Activated CD8-positive, alpha-beta memory T cell treated with anti-CD3 and anti-CD28 coated beads, Interleukin-2, amount 50 U/mL, for 1 hour (primary cell): ENCODE data around the gene HECW1.
"Not testable (repeated sequence)": the region's sequence is repeated elsewhere in the genome, so short reads cannot be mapped to it uniquely, and the experiment has no call there.

Experiments
- DNase-seq: peaks from one replicate; pipeline ENCODE4 v3.0.0-alpha.2; 2020; ENCODE audit errors: extremely low read depth

HECW1 gene

GRCh38 chr7:43467846-43468245, 355.4 kb downstream of the HECW1 start:
- DNase-seq = no peak

DNA sequence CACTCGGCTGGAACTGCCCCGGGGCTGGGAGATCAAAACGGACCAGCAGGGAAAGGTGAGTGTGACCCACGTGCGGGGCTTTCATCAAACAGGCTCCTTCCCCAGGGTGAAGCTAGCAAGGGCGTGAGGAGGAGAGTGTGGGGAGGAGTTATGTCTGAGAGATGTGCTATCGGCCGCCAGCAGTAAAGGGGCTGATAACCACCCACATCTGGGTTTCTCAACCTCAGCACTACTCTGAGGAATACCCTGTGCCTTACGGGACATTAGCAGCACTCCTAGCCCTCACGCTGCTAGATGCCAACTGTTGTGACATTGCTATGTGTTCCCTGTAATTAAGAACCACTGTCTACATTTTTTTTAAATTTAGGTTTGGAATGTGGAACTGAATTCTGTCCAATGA, 356.6 kb downstream of the HECW1 start:
- DNase-seq = no peak

- DNase-seq = no peak
Observed at GRCh38 chr7:43470110-43470509, 357.7 kb downstream of the HECW1 start.

- DNase-seq = no peak
Observed at GRCh38 chr7:43475983-43476382, 363.5 kb downstream of the HECW1 start.

DNA sequence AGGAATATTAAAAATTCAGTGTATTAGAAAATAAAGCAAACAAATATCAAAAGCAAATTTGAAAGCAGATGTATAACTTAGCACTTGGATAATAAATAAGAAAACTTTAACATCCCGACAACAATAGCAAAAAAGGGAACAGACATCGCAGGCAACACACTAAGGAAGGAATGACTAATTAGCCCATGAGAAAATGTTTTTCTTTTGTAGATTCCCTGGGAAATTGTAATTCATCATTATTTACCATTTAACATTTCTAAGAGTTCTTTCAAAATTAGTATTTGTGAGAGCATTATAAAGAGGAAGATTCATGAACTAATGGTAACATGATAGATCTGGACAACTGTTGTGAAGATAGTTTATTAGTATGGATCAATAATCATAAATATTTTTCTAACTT, 364.4 kb downstream of the HECW1 start:
- no peak for DNase-seq

- DNase-seq = no peak
Observed at GRCh38 chr7:43479042-43479441, 366.6 kb downstream of the HECW1 start.

DNA sequence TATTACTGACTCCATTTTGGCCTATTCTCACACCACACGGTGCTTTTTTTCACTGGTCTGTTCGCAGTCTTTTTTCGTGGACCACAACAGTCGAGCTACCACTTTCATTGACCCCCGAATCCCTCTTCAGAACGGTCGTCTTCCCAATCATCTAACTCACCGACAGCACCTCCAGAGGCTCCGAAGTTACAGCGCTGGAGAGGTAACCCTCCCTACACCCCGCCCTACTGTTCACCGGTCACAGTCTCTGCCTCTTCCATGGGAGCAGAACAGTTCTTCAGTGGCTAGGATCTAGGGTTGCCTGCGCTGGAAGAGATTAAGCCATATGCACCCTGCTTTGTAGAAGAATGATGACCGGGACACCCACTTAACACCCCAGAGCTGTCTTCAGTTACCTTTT, 367.1 kb downstream of the HECW1 start:
- DNase-seq = no peak

GRCh38 chr7:43480581-43480980, 368.1 kb downstream of the HECW1 start:
- no peak for DNase-seq

DNA sequence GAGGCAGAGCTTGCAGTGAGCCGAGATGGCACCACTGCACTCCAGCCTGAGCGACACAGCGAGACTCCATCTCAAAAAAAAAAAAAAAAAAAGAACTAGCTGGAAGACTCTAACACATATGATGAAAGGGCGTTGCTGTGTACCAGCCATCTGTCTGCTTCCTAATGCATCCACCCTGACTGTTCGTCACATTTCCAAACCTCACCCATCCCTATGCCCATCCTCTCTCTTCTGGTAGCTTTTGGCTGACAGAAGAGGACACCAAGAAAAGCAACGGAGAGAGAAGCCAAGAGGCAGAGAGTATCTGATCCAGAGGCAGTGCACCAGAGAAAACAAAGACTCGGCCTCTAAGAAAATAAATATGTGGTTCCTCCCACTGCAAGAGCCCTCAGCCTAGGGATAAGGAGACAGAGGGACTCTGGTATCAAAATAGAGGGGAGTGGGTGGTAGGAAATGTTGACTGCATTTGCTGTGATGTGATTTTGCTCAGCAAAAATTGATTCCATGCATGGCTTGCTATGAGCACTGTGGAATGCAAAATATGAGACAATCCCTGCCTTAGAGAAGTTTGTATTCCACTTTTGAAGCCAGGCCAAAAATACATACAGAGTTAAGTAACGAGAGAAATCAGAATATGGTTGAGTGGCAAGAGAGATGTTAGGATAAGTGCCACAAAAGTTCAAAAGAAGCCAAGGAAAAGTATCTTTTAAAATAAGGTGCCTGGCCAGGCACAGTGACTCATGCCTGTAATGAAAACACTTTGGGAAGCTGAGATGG, 369.6 kb downstream of the HECW1 start:
- DNase-seq = no peak

GRCh38 chr7:43482679-43483252, 370.3 kb downstream of the HECW1 start:
- DNase-seq = no peak

DNA sequence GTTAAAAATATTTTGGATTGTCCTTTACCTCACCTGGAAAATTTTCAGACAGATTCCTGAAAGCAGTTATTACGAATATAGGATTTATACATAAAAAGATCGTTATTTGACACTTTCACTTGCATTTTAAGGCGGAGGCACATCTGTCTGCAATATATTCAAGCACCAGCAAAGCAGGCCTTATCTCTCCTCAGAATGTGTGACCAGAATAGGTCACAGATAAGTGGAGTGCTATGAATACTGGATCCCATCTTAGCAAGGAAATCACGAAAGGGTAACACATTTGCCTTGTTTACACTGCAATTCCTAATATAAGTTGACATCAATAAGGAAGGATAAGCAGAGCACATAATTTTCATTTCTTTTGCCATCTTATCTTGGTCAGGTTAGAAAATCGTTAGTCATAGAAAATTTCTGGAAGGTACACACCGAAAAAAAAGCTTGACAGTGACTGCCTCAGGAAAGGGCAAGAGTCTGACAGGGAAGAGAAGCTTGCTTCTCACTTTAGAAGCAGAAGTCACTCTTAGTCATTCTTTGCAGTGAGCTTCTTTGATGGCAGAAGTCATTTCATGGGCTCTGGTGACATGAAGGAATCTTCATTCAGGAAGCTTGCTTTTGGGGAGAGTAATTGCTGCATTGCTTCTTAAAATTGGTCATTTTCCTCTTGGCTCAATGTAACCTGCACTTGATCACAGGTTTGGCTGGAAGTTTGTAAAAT, 372.4 kb downstream of the HECW1 start:
- DNase-seq = no peak

GRCh38 chr7:43485580-43485979, 373.1 kb downstream of the HECW1 start:
- DNase-seq = no peak

- not testable (repeated sequence) for DNase-seq
Observed at GRCh38 chr7:43486008-43486407, 373.6 kb downstream of the HECW1 start.

- no peak for DNase-seq
Observed at GRCh38 chr7:43486634-43487033, 374.2 kb downstream of the HECW1 start.

- no peak for DNase-seq
Observed at GRCh38 chr7:43487731-43488073, 375.3 kb downstream of the HECW1 start.

GRCh38 chr7:43489257-43489656, 376.8 kb downstream of the HECW1 start:
- DNase-seq = no peak

DNA sequence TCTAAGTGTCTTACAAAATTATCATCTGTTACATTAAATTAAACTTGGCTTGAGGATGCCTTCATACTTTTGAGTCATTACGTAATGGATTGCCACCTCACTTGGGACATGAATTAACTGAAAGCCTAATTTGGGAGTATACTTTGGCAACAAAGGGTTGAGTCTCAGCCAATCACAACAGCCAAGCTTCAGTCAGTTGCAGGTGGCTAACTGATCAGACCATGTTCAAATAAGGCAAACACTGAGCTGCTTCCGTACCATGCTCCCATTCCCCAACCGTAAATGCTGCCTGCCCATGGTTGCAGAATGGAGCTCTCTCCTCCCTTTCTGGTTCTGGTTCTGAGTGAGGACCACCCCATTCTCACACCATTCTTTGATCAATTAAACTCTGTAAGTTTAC, 377.6 kb downstream of the HECW1 start:
- no peak for DNase-seq

DNA sequence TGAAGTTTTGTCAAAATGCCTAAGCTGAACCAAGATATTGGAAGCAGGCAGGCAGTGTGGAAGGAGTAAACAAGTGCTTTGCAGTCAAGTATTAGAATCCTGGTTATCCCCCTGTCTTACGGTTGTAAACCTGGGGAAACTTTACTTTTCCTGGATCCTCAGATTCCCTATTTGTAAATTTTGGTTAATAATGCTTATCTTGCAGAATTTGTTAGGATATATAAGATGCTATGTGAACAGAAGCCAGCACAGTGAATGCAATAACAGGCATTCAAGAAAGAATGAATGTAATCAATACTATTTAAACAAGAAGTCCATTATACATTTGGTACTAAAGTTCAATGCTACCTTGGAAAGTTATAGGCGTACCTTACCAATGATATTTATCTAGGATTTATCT, 378.7 kb downstream of the HECW1 start:
- DNase-seq = no peak

DNA sequence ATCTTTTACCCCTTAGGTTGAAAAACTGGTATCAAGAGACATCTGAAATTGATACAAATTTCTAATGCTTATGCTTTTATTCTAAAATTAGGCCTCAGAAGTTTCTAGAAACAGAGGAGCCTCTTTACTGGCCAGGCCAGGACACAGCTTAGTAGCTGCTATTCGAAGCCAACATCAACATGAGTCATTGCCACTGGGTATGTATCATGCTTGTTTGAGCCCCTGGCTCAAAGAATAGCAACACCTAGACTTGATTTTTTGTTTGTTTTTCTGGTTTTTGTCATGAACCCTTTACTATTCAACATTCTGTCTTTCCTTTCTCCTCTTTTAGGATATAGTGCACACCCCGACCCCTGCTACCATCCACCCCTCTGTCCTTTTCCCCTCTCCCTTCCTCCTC, 379.5 kb downstream of the HECW1 start:
- no peak for DNase-seq

GRCh38 chr7:43492896-43493295, 380.4 kb downstream of the HECW1 start:
- no peak for DNase-seq

DNA sequence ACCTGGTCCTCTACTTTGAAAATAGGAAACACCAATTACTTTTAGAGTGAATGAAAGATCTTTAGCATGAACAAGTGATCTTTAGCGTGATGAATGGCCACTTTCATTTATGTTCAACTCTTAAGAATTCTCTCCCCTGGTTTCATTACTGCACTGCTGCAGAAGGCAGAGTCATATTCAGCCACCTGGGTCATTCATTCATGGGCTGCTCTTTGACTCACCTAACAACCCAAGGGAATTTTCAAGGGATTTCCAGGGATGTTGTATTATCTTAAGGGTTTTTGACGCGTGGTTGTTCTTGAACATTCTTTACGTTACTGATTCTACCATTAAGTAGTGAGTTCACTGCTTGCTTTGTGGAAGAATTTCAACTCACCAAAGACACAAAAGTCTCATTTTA, 383.1 kb downstream of the HECW1 start:
- no peak for DNase-seq

DNA sequence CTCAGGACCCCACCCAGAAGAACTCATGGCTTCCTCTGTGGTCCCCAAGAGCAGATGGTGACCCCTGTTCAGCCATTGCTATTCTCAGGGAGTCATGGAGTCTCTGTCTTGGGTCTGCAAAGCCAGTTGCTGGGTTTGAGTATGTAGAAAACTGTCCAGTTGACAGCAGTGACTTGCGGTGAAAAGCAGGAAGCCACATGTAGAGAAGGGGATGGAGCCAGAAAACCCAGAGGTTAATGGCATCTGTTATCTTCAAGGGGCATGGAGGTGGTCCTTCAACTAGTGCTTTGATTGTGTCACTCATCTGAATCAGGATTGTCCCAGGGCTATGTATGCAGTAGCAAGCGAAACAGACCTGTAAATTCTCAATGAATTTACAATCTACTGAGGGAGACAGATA, 384.1 kb downstream of the HECW1 start:
- DNase-seq = no peak

- DNase-seq = no peak
Observed at GRCh38 chr7:43501870-43502269, 389.4 kb downstream of the HECW1 start.
